T-helper 2 cell (primary cell): ENCODE data around the gene NBPF20.
"Not testable (repeated sequence)": the region's sequence is repeated elsewhere in the genome, so short reads cannot be mapped to it uniquely, and the experiment has no call there.

Experiments
- DNase-seq, 5 experiments: peaks; one replicate each; pipeline versions ENCODE4 v3.0.0 to v3.0.0-alpha.2; 2012 to 2022
- total RNA-seq, 2 donors: gene quantifications; one replicate each; lab custom pipeline; 2026; lab: John Stamatoyannopoulos, UW

Gene NBPF20, protein sequence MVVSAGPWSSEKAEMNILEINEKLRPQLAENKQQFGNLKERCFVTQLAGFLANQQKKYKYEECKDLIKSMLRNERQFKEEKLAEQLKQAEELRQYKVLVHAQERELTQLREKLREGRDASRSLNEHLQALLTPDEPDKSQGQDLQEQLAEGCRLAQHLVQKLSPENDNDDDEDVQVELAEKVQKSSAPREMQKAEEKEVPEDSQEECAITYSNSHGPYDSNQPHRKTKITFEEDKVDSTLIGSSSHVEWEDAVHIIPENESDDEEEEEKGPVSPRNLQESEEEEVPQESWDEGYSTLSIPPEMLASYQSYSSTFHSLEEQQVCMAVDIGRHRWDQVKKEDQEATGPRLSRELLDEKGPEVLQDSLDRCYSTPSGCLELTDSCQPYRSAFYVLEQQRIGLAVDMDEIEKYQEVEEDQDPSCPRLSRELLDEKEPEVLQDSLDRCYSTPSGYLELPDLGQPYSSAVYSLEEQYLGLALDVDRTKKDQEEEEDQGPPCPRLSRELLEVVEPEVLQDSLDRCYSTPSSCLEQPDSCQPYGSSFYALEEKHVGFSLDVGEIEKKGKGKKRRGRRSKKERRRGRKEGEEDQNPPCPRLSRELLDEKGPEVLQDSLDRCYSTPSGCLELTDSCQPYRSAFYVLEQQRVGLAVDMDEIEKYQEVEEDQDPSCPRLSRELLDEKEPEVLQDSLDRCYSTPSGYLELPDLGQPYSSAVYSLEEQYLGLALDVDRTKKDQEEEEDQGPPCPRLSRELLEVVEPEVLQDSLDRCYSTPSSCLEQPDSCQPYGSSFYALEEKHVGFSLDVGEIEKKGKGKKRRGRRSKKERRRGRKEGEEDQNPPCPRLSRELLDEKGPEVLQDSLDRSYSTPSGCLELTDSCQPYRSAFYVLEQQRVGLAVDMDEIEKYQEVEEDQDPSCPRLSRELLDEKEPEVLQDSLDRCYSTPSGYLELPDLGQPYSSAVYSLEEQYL (N-terminal part only)
- total RNA-seq = 8.4 to 10.5 reads per million in 2 donors

DNA sequence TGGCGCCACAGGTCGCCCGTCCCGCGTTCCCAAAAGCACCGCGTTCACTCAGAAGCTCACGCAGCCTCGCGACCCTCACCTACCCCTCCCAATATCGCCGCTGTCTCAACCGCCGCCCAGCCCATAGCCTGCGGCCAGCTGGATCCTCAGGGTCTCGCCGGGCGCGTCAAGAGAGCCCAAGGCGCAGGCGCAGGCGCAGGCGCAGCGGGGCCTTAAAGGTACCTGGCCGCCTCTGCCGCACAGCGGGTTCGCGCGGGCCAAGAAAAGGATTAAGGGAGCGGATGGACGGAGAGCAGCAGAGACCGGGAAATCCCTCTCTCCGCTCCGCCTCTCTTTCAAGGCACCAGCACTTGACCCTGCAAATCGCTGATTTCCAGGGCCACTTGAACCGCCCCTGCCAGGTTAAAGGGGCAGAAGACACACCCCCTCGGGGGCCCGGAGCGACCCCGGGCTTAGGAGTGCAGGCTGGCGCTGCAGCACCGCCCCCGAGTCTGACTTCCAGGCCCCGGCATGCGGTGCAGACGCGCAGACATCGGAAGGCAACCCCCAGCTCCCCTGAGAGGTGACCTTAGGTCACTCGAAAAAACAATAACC, at the start of gene NBPF20:
NBPF20 (minus strand) TSS at position 168 of the 594 bp plus-strand sequence. CDS start 20,331 bp downstream, outside the sequence.
- peak; percentile 59 to 70 (median 69) for DNase-seq

DNA sequence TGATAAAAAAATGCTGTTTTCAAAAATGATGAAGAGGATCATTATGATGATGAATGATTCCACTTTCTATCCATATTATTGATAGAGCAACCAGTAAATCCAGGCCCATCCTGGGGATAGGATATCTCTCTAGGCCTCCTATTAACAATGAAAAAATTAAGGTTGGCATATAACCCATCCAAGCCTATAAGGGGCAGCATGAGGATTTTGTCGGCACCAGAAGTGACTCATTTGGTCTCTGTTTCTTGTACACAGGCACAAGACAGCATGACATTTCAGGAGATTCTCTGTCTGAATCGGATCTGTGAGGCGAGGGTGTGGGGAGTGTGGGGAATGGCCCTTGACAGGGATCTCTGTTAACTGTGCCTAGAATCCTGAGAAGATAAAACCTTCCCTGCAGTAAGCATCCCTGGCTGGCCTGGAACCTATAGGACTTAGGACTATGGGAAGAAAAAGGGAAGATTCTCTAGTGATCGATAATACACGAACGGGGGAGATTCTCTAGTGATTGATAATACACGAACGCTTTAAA, 49.5 kb upstream of the NBPF20 start:
- DNase-seq = not testable (repeated sequence)

DNA sequence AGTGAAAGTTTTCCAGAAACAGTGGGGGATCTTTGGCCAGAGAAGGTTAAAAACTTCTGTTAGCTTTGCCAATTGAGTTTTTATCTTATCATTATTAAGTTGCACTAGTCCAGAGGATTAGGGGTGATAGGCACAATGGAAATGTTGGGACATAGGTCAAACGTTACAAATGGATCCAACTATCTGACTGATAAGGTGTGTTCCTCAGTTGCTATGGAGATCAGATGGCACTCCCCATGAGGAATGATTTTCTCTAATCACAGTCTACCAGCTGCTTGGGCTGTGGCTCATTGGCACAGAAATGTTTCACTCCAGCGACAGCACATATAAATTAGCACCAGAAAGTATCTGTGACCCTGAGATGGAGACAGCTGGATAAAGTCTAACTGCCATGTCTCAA, 47.3 kb upstream of the NBPF20 start:
- not testable (repeated sequence) for DNase-seq

DNA sequence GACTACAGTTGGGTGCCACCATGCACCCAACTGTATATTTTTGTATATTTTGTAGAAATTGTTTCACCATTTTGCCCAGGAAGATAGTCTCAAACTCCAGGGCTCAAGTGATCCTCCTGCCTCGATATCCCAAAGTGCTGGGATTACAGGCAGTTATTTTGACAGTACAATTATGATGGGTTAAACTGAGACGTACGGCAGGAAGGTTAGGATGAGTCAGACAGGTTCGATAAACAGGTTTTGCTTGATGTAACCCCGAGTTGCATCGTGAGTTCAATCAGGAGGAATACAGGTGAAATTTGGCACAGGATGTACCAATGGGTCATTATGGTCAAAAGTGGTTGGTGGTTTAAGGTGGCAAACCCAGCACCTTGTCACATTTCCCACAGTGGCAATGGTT, 46.0 kb upstream of the NBPF20 start:
- DNase-seq = not testable (repeated sequence)

DNA sequence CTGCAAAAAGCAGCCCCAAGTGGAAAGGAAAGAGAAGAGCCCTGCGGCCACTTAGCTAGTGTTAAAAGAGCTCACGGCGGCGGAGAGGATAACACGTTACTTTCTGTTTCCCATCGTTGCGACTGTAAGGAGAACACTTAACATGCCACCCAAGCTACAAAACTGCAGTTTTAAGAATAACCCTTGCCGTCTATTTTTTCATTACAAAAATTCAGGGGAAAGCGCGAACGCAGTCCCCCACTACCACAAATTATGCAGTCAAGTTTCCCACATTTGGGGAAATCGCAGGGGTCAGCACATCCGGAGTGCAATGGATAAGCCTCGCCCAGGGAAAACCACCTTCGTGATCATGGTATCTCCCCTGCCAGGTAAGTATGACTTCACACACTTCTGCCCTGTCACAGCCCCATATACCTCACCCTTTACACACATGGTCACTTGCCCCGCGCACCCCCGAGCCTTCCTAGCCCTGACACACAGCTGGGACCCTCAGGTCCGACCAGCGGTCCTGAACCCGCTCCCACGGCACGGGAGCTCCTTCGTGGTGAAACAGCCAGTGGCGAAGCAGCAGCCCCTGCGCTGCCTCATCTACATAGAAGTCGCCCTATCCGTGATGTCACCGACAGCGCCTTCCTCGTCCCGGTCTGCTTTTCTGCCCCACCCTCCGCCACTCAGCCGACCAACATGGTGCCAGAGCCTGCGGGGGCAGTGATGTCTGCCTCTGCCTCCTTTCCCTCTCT, 40.2 kb upstream of the NBPF20 start:
- peak in 4 of 5 experiments; percentile 65 to 93 (median 82) for DNase-seq

DNA sequence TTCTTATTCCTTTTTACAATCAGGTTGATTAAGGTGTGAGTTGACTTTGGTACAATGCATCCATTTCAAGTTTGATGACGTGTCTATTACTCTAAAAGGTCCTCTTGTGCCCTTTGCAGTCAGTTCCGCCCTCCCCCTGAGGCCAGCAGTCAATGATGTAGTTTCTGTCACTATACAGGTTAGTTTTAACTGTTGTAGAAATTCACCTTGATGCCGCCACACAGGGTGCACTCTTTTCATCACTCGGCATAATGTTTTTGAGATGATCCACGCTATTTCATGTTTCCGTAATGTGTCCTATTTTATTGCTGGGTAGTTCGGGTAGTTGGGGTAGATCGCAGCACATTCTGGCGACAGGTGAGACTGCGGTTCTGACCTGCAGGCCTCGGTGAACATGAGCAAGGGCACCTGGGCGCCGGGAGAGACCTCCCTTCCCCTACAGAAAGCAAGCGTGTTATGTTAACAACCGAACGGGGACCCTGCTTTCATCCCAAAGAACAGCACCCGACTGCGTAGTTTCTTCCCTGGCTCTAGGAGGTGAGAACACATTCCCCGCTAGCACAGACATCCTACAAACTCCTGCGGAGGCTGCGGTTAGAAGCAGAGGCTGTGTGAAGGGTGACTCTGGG, 39.4 kb upstream of the NBPF20 start:
- not testable (repeated sequence) for DNase-seq

DNA sequence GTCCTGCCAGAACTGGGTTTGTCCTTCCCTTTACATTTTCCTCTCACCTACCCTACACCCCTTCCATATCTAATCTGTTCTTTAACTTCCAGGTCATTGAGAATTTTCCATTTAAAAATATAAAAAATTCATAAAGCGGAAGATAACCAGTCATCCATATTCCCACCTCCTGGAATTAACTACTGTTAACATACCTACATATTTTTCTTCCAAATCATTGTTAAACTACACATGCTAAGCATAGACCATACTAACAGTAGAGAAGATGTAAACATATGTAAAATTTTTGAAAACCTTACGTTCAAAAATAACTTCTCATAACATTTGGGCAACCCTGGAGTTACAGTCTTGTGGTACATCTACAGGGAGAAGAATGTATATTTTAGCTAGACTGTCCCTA, 38.6 kb upstream of the NBPF20 start:
- not testable (repeated sequence) for DNase-seq

DNA sequence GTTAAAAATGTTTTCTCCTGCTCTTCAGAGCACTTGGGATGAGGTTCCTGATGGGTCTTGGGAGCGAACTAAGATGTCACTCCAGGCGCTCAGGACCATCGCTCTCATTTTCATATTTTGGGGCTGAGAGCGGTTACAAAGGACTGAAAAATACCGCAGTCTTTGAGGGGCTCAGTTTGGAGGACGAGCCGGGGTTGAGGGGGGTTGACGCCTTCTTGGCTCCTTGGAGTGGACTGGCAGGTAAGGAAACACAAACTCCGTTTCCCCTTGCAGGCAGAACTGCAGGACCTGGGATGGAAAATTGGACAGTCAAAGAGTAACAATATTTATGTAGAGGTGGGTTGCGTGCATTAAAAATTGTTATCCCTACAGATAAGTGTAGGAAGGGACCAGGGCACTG, 35.3 kb upstream of the NBPF20 start:
- DNase-seq = not testable (repeated sequence)

DNA sequence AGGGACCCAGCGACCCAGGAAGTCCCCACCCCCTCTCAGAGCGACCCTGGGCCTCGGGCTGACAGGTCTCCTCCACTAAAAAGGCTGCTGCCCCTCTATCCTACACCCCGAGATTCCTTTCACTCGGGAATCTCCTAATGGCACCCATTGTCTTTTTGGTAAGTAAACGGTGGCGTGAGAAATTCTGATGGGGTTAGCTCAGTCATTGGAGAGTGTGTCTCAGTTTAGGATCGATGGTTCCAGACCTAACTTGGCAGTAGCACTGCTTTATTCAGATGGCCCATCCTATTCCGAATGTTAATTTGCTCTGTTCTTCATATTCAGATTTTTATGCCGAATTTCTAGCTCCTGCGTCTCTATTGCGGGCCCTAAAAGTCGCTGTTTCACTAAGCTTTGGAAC, 34.6 kb upstream of the NBPF20 start:
- not testable (repeated sequence) for DNase-seq

DNA sequence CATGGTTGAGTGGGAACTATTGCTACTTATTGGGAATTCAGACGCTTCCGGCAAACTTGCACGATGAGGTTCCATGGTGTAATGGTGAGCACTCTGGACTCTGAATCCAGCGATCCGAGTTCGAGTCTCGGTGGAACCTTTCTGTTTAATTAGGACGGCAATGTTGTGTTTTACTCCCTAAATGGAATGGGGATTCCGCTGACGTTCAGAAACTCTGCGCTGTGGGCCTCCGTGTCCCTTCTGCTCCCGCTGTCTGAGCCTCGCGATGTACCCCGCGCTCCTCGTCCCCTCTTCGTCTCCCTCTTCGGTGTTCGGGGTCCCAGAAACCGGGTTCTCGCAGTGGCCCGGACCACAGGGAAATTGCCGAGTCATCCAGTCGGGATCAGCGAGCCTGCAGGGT, 34.2 kb upstream of the NBPF20 start:
- not testable (repeated sequence) for DNase-seq

DNA sequence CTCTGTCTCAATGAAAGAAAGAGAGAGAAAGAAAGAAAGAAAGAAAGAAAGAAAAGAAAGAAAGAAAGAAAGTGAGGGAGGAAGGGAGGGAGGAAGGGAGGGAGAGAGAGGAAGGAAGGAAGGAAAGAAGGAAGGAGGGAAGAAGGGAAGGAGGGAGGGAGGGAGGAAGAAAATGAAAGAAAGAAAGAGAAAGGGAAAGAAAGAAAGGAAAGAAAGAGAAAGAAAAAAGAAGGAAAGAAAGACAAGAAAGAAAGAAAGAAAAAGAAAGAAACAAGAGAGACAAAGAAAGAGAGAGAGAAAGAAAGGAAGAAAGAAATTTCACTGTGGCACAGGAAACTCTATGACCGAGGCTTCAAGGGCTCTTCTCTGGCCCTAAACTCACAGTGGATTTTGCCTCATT, 33.7 kb upstream of the NBPF20 start:
- DNase-seq = not testable (repeated sequence)

DNA sequence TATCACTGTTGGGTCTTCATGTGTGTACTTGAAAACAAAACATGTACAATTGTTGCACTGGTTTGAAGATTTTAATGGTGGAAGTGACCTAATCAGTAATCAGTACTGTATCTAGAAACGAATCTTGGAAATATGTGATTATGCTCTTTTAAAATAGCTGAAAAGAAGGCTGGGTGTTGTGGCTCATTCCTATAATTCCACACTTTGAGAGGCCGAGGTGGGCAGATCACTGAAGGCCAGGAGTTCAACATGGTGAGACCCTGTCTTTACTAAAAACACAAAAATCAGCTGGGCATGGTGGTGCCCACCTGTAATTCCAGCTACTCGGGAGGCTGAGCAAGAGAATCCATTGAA, 29.4 kb upstream of the NBPF20 start:
- DNase-seq = not testable (repeated sequence)

DNA sequence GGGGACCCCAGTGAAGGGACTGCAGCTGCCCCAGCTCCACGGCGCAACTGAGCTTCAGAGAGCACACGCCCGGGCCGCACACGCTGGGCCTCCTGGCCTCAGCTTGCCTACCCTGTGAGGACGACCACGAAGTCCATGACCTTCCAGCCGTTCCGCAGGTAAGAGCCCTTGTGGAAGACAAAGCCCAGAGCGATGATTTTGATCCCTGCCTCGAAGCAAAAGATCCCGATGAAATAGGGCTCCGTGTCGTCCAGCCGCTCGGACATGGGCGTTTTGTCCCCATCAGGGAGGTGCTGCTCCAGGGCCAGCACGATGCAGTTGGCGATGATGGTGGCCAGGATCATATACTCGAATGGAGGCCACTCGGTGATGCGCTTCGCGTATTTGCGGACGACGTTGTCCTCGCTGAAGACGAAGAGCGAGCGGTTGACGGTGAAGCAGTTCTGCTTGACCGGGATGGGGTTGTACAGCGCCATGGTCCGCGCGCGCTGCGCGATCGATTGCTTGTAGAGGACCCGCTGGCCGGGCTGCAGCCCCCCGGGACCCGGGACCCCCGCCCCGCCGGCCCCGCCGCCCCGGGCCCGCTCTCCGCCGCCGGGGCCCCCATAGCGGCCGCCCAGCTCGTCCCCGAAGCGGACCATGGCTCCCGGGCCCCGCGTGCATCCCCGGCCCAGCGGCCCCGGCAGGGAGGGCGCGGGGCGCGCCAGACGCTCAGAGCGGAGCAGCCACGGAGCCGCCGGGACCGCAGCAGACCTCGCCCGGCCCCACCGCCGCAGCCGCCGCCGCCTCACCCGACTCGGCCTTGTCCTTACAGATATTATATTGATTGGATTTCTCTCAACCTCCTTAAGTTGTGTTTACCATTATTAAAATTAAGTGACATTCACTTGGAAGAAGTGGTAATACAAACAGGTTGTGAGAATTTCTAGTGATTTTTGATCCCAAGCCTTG, 28.7 kb upstream of the NBPF20 start:
- DNase-seq = not testable (repeated sequence)

DNA sequence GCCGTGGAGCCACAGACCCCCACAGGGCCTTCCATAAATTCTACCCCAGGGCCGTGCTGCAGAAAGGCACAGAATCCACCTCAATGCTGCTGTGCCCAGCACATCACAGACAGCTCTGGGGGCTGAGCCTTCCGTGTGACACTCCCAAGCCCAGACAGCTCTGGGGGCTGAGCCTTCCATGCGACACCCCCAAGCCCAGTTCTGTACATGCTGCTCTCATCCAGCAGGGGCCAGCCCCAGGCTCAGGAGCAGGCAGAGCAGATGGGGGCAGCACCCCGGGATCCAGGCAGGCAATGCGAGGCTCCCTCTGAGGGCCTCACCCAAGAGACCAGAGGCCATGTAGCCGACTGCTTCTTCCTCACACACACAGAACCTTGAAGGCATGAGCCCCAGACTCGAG, 27.1 kb upstream of the NBPF20 start:
- not testable (repeated sequence) for DNase-seq

DNA sequence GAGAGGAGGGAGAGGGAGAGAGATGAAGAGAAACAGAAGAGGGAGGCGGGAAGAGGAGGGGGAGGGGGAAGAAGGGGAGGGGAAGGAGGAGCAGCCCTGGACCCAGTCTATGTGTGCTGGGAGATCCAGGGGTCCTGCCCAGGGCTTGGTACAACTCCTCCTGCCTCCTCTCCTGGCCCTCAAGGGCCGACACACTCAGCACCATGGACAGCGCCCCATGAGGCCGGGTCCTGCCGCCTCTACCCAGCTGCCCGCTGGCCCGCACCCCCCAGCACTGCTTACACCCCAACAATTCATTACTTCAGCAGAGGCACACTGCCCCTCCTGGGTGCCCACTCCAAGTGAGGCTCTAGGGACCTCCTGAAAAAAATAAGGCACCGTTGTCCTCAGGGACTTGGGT, 26.5 kb upstream of the NBPF20 start:
- DNase-seq = peak in 1 of 5 experiments; percentile 23

DNA sequence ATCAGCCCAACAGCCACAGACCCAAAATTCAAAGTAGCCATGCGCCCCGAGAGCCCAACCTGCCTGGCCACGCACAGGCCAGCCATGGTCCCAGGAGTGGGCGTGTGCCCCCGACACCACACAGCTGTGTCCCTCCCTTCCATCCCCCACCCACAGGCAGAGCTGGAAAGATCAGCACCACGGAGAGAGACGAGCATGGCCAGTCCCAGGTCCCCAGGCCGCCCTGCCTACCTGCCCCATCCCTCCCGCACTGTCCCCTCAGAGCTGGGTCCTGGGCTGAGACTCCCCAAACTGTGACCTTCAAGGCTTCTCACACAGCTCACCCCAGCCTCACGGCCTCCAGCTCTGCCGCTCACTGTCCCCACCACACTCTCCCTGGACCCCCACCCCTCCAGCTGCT, 19.8 kb upstream of the NBPF20 start:
- not testable (repeated sequence) for DNase-seq

DNA sequence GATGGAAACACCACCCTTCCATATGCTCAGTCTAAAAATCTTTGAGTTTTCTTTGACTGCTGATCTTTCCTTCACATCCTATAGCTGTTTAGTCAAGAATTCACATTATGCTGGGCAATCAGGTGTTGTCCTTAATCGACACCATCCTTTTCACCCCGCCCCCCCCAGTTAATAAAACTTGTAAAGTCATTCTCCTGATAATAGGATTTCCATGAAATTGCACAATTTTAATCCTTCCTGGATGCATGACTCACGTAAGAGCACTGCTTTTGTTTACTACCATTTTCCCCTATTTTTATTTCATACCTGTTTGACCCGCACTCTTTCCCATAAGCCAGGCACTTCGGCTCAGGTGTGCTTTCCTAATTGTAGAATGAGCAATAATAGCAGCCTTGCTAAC, 16.9 kb upstream of the NBPF20 start:
- DNase-seq = not testable (repeated sequence)

DNA sequence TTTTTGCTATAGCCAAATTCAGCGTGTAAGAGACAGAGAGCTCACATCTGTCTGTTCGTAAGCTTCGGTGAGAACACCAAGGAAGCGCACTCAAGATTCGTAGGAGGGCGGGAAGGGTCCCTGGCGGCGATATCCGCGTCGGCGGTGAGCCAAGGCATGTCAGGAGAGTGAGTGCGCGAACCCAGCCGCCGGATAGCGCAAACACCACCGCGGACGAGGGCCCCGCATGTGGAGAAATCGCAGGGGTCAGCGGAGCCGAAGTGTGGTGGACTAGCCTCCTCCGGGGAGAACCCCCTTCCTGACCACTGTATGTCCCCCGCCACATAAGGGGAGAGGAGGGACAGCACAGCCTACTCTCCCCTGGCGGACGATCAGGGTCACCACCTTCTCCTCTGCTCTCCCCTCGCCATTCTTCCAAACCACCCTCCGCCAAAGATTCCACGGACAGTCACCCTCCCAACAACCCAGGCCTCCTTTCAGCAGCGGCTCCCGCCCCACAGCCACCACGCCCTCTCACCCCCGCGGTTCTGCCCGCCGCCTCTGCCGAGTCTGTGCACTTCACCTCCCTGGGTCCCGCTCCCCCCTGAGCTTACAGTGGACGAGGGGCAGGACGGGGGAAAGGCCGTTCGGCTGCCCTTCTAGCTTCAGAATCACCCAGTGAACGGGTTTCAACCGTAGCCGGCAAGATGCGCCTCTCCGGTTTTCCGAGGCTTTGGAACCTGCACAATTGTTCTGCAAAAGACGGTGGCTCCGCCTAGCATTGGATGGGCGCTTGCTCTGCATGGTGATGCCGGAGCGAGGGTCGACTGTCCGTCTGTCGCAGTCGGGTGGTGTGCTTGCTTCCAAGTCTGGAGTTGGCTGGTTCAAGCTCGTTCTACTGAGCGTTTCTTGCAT, 6.2 kb upstream of the NBPF20 start:
- DNase-seq = not testable (repeated sequence)

DNA sequence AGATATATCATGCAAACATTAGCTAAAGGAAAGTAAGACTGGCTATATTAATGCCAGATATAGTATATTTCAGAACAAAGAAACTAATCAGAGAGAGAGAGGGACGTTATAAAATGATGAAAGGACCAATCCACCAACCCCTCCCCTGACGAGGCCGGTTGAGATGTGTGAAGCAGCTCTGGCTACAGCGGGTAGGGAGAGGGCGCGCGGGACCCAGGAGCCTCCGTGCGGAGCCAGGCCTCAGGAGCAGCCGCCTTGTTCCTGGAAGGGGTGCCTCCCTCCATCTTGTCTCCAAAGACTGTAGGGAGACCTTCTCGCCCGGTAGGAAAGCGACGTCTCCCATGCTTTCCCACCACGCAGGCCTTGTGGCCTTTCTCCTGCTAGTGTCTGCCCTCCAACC, 5.4 kb upstream of the NBPF20 start:
- DNase-seq = not testable (repeated sequence)
